Ovary (tissue), 9 donors: ENCODE measurements around the gene NNMT. TPM values are rescaled to one million over a fixed set of nuclear protein-coding genes. Genes with fewer than 3 reads are reported as not detected.

ENCODE experiments used
- DNase-seq, 5 donors: peaks; one replicate each; pipeline ENCODE4 v3.0.0-alpha.2; 2019 to 2020
- H3K27ac ChIP-seq, 2 donors: fragments of 200-600 bp; one replicate each; pipeline versions ENCODE4 v1.5.1 to v1.8.0; 2019 to 2022
- H3K27me3 ChIP-seq: fragments of 200-600 bp; one replicate; pipeline ENCODE4 v1.8.0; 2022
- H3K36me3 ChIP-seq: fragments of 200-600 bp; sonication (generic); one replicate; pipeline ENCODE4 v1.5.1; 2019
- H3K4me1 ChIP-seq: one replicate; pipeline ENCODE4 v1.8.1; 2013; ENCODE audit warnings: mild to moderate bottlenecking, moderate library complexity; ENCODE audit not compliant: insufficient read depth
- H3K4me3 ChIP-seq: fragments of 200-600 bp; sonication (generic); one replicate; pipeline ENCODE4 v1.5.1; 2017
- H3K9me3 ChIP-seq, 2 donors: fragments of 200-600 bp in 1 of 2; sonication (generic) in 1 of 2; one replicate each; pipeline versions ENCODE4 v1.5.1 to v1.8.1; 2013 to 2019; ENCODE audit warnings: mild to moderate bottlenecking in 1 of 2, moderate library complexity in 1 of 2
- CTCF ChIP-seq, 3 donors: fragments of 450-650 bp in 2 of 3; fragments of 200-600 bp in 1 of 3; IDR thresholded peaks; one replicate each; pipeline versions ENCODE4 v1.5.1 to v1.8.0; 2016 to 2022; ENCODE audit warnings: antibody characterized with exemption in 3 of 3, mild to moderate bottlenecking in 1 of 3
- EP300 ChIP-seq: sonication (generic); formaldehyde crosslinking; IDR thresholded peaks from one replicate; pipeline ENCODE4 v1.6.1; 2017; ENCODE audit warnings: antibody characterized with exemption
- POLR2A ChIP-seq: fragments of 450-650 bp; IDR thresholded peaks from one replicate; pipeline ENCODE4 v1.6.1; 2017; ENCODE audit warnings: antibody characterized with exemption, mild to moderate bottlenecking, moderate library complexity
- WGBS, 3 donors: extraction: QIAGEN DNeasy Blood & Tissue Kit in 1 of 3; methylation state at CpG; one replicate each; pipeline versions ENCODE4 v1.1.5 to v1.1.7; 2013 to 2017; 5-methylcytosine and 5-hydroxymethylcytosine counted together
- intact Hi-C, 4 donors: fragments of 100-400 bp; cut with DNase I; formaldehyde crosslinking; loops; one replicate each; pipeline versions ENCODE4 v1.11.0 to v1.15.1; 2022 to 2023
- polyA plus RNA-seq, 2 donors: library from polyadenylated mRNA; stranded (reverse); fragments of 200-250 nt in 1 of 2; fragments of 350-450 nt in 1 of 2; fragmentation: Illumina TruSeq in 1 of 2; extraction: RNeasy Lipid Tissue Mini Kit (QIAGEN cat#74804) in 1 of 2; gene quantifications; one replicate each; pipeline ENCODE4 v1.2.3, GENCODE V29; 2013 to 2014
- total RNA-seq, 7 donors: library from RNA; depleted of rRNA in 2 of 7; stranded (reverse); fragments of >200 nt in 2 of 7; fragmentation: NEBNext Ultra II Directional in 3 of 7; extraction: Animal tissue kit (Norgen Biotek cat#: 25700) in 3 of 7; gene quantifications; one replicate each; pipeline versions ENCODE4 v1.1.0 to v1.2.4, GENCODE V29; 2016 to 2023
- donor health status: DM: no; HTN: no; CAD: no; lungs with moderate emphysema.
- donor health status: DM: no; HTN: no; CAD: no.
- donor health status: Bipolar disorder and iron deficiency.
- donor health status: DM: yes; HTN: yes; CAD: no.
- donor health status: DM: no; HTN: no; CAD: no.
- donor health status: DM: yes; HTN: yes; CAD: no.

The NNMT gene
- total and polyA plus RNA-seq, 9 donors = 9.5 to 295 (median 129) TPM

DNA sequence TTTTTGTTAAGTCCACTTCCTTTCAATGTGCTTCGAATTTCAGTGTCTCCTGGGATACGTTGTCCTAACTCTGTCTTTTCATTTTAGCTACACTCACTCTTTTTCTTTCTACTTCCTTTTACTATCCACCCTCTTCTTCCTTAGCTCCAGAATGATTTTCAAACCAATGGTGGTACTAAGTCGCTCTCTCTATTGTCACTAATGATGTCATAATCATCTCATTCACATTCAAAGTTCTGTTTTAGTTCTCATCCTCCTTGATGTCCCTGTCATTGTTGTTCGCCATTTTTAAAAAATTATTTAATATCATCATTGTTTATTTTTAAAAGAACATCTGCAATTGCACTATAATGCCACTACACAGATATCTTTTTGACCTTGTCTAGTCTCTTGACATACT, 47.3 kb downstream of the NNMT start:
- no peaks in the 10 kb centered on the region for H3K27me3 ChIP-seq
- no peak overlapping the region for H3K27ac ChIP-seq
- DNase-seq = no peak
- intact Hi-C loops = no loop called here
- H3K36me3 ChIP-seq = no peaks in the 10 kb centered on the region
- peaks cover 3% of the 10 kb centered on the region for H3K4me1 ChIP-seq
- no peak for TF ChIP-seq CTCF (IDR thresholded peaks at IDR 0.05)
- no peak for TF ChIP-seq EP300
- no peak for TF ChIP-seq POLR2A
- no peak overlapping the region for H3K4me3 ChIP-seq
- WGBS, 3 donors = 81 to 89% (median 86%) methylated on average over 4 of the region's 4 CpGs
- no peaks in the 10 kb centered on the region for H3K9me3 ChIP-seq

- Histone ChIP-seq H3K4me3 (no peak overlapping the region), H3K9me3 (no peaks in the 10 kb centered on the region), H3K36me3 (no peaks in the 10 kb centered on the region), H3K4me1 (peaks cover 3% of the 10 kb centered on the region), H3K27me3 (no peaks in the 10 kb centered on the region), H3K27ac (no peak overlapping the region)
- 66 to 71% (median 70%) methylated on average over 4 of the region's 4 CpGs for WGBS, 3 donors
- intact Hi-C loops = no loop called here
- DNase-seq = no peak
- TF ChIP-seq CTCF (IDR thresholded peaks at IDR 0.05) (no peak), EP300 (no peak), POLR2A (no peak)
Measured at GRCh38 chr11:114344494-114344893, 48.3 kb downstream of the NNMT start.

DNA sequence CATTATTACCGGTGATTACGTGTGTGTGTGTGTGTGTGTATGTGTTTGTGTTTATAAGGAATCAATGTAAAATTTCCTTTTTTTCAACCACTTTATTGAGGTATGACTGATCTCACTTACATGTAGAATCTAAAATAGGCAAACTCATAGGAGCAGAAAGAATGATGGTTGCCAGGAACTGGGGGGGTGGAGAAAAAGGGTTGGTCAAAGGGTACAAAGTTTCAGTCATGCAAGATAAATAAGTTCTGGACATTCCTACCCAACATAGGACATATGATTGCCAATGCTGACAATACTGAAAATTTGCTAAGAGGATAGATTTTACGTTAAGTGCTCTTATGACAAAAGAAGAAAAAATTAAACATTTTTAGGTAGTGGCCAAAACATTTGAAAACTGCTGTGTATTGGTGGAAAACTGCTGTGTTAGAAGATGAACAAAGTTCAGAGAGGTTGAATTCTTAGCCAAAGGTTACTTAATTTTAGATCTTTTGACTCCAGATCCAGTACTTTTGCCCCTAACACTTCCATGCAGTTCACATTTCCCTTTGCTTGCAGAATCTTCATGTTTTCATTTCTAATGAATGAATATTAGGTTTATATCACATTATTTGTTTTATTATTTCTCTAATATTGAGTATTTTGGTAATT, 49.5 kb downstream of the NNMT start:
- Histone ChIP-seq H3K9me3 (no peaks in the 10 kb centered on the region), H3K27me3 (no peaks in the 10 kb centered on the region), H3K27ac (no peak overlapping the region), H3K4me1 (peaks cover under 1% of the 10 kb centered on the region), H3K4me3 (no peak overlapping the region), H3K36me3 (no peaks in the 10 kb centered on the region)
- no peak for DNase-seq
- TF ChIP-seq CTCF (IDR thresholded peaks at IDR 0.05) (no peak), EP300 (no peak), POLR2A (no peak)
- WGBS, 3 donors = 95 to 97% (median 96%) methylated on average over 3 of the region's 3 CpGs
- intact Hi-C loops = no loop called here

- Histone ChIP-seq H3K27me3 (no peaks in the 10 kb centered on the region), H3K4me3 (no peak overlapping the region), H3K4me1 (no peaks in the 10 kb centered on the region), H3K36me3 (no peaks in the 10 kb centered on the region), H3K27ac (no peak overlapping the region), H3K9me3 (no peaks in the 10 kb centered on the region)
- WGBS, 3 donors = 42 to 67% (median 49%) methylated on average over 4 of the region's 4 CpGs
- intact Hi-C loops = no loop called here
- TF ChIP-seq EP300 = no peak
- no peak for TF ChIP-seq CTCF (IDR thresholded peaks at IDR 0.05)
- DNase-seq = no peak
Measured at GRCh38 chr11:114346709-114347141, 50.5 kb downstream of the NNMT start.
